Liver (tissue), 9 donors: ENCODE measurements around the gene NDUFB2. TPM values are rescaled to one million over a fixed set of nuclear protein-coding genes. Genes with fewer than 3 reads are reported as not detected.

ENCODE experiments used
- DNase-seq: peaks from one replicate; pipeline ENCODE4 v3.0.0-alpha.2; 2017; ENCODE audit warnings: low spot score
- H3K27ac ChIP-seq, 2 donors: one replicate each; pipeline ENCODE4 v1.7.0; 2013; ENCODE audit warnings: inconsistent platforms in 2 of 2, low read length in 2 of 2, control low read depth in 1 of 2, low read depth in 1 of 2, mild to moderate bottlenecking in 1 of 2
- H3K27me3 ChIP-seq, 4 donors: one replicate each; pipeline versions ENCODE4 v1.6.1 to v1.7.0; 2013; ENCODE audit warnings: low read length in 3 of 4, inconsistent platforms in 1 of 4, mild to moderate bottlenecking in 1 of 4, moderate library complexity in 1 of 4; ENCODE audit not compliant: control insufficient read depth in 4 of 4, insufficient read depth in 4 of 4
- H3K36me3 ChIP-seq, 4 donors: one replicate each; pipeline versions ENCODE4 v1.6.1 to v1.7.0; 2013; ENCODE audit warnings: low read length in 3 of 4, mild to moderate bottlenecking in 3 of 4, low read depth in 1 of 4, moderate library complexity in 1 of 4; ENCODE audit not compliant: control insufficient read depth in 4 of 4, insufficient read depth in 3 of 4
- H3K4me1 ChIP-seq, 4 donors: one replicate each; pipeline versions ENCODE4 v1.6.1 to v1.7.0; 2013; ENCODE audit warnings: low read length in 3 of 4, mild to moderate bottlenecking in 3 of 4, moderate library complexity in 1 of 4; ENCODE audit not compliant: control insufficient read depth in 4 of 4, insufficient read depth in 4 of 4
- H3K4me3 ChIP-seq, 3 donors: one replicate each; pipeline versions ENCODE4 v1.6.1 to v1.7.0; 2013; ENCODE audit warnings: low read length in 3 of 3, control low read depth in 1 of 3, low read depth in 1 of 3, mild to moderate bottlenecking in 1 of 3
- H3K9ac ChIP-seq, 2 donors: one replicate each; pipeline ENCODE4 v1.7.0; 2013; ENCODE audit warnings: low read length in 2 of 2, mild to moderate bottlenecking in 2 of 2, moderate library complexity in 2 of 2, control low read depth in 1 of 2, low read depth in 1 of 2
- H3K9me3 ChIP-seq, 4 donors: one replicate each; pipeline versions ENCODE4 v1.6.1 to v1.7.0; 2013; ENCODE audit warnings: low read length in 3 of 4; ENCODE audit not compliant: control insufficient read depth in 4 of 4
- FOXA1 ChIP-seq: IDR thresholded peaks from 2 replicates; pipeline ENCODE4 v1.6.1; 2016; ENCODE audit warnings: antibody characterized with exemption
- FOXA2 ChIP-seq: IDR thresholded peaks from 2 replicates; pipeline ENCODE4 v1.6.1; 2016; ENCODE audit warnings: antibody characterized with exemption
- GABPA ChIP-seq, 2 donors: IDR thresholded peaks in 1 of 2; conservative IDR thresholded peaks in 1 of 2; 2 replicates each; pipeline ENCODE4 v1.6.1; 2016; ENCODE audit warnings: antibody characterized with exemption in 2 of 2, mild to moderate bottlenecking in 1 of 2, moderate library complexity in 1 of 2
- HNF4A ChIP-seq, 2 donors: conservative IDR thresholded peaks; 2 replicates each; pipeline ENCODE4 v1.6.1; 2016; ENCODE audit warnings: antibody characterized with exemption in 2 of 2, mild to moderate bottlenecking in 2 of 2
- HNF4G ChIP-seq: IDR thresholded peaks from 2 replicates; pipeline ENCODE4 v1.6.1; 2016; ENCODE audit warnings: antibody characterized with exemption
- JUND ChIP-seq, 2 donors: IDR thresholded peaks; 2 replicates each; pipeline ENCODE4 v1.6.1; 2016; ENCODE audit warnings: antibody characterized with exemption in 2 of 2
- NR2F2 ChIP-seq: IDR thresholded peaks from 2 replicates; pipeline ENCODE4 v1.6.1; 2016; ENCODE audit warnings: antibody characterized with exemption
- RAD21 ChIP-seq, 2 donors: IDR thresholded peaks; 2 replicates each; pipeline ENCODE4 v1.6.1; 2016; ENCODE audit warnings: antibody characterized with exemption in 2 of 2, mild to moderate bottlenecking in 2 of 2
- RXRA ChIP-seq, 2 donors: IDR thresholded peaks; 2 replicates each; pipeline ENCODE4 v1.6.1; 2017 to 2018; ENCODE audit warnings: antibody characterized with exemption in 2 of 2, mild to moderate bottlenecking in 1 of 2
- SP1 ChIP-seq: IDR thresholded peaks from 2 replicates; pipeline ENCODE4 v1.6.1; 2018; ENCODE audit warnings: antibody characterized with exemption, mild to moderate bottlenecking
- YY1 ChIP-seq: IDR thresholded peaks from 2 replicates; pipeline ENCODE4 v1.6.1; 2016; ENCODE audit warnings: antibody characterized with exemption, mild to moderate bottlenecking
- WGBS: extraction: QIAGEN DNeasy Blood & Tissue Kit; methylation state at CpG from one replicate; pipeline ENCODE4 v1.1.7; 2013; 5-methylcytosine and 5-hydroxymethylcytosine counted together
- polyA plus RNA-seq, 2 donors: library from polyadenylated mRNA; stranded (reverse) in 1 of 2; unstranded in 1 of 2; fragments of 200-250 nt in 1 of 2; fragments of >200 nt in 1 of 2; fragmentation: Nextera tagmentation in 1 of 2; extraction: Ambion mirVana in 1 of 2; gene quantifications; one replicate each; pipeline versions ENCODE4 v1.2.1 to v1.2.3, GENCODE V29; 2013 to 2015
- total RNA-seq, 2 donors: library from RNA; depleted of rRNA; stranded (reverse); fragments of >200 nt; gene quantifications; one replicate each; pipeline ENCODE4 v1.2.3, GENCODE V29; 2014
- TF ChIP-seq, protein P1 (sequence below): fragments of 150-350 bp; IDR thresholded peaks from 2 replicates; pipeline ENCODE4 v1.5.1; 2017; ENCODE audit warnings: improper control_type of control experiment, low read depth, low read length; ENCODE audit not compliant: missing input control
- TF ChIP-seq, protein P2 (sequence below): IDR thresholded peaks from 2 replicates; pipeline ENCODE4 v1.6.1; 2016; ENCODE audit warnings: antibody characterized with exemption
- TF ChIP-seq, protein P3 (sequence below): IDR thresholded peaks from 2 replicates; pipeline ENCODE4 v1.6.1; 2016; ENCODE audit warnings: antibody characterized with exemption, mild to moderate bottlenecking
- TF ChIP-seq, protein P4 (sequence below): IDR thresholded peaks from 2 replicates; pipeline ENCODE4 v1.6.1; 2016; ENCODE audit warnings: antibody characterized with exemption
- donor health status: healthy.
- donor health status: healthy.
- donor health status: healthy.
- donor health status: healthy.
- donor health status: healthy.

The NDUFB2 gene
- total and polyA plus RNA-seq, 4 donors = 60.4 to 435 (median 150) TPM

DNA sequence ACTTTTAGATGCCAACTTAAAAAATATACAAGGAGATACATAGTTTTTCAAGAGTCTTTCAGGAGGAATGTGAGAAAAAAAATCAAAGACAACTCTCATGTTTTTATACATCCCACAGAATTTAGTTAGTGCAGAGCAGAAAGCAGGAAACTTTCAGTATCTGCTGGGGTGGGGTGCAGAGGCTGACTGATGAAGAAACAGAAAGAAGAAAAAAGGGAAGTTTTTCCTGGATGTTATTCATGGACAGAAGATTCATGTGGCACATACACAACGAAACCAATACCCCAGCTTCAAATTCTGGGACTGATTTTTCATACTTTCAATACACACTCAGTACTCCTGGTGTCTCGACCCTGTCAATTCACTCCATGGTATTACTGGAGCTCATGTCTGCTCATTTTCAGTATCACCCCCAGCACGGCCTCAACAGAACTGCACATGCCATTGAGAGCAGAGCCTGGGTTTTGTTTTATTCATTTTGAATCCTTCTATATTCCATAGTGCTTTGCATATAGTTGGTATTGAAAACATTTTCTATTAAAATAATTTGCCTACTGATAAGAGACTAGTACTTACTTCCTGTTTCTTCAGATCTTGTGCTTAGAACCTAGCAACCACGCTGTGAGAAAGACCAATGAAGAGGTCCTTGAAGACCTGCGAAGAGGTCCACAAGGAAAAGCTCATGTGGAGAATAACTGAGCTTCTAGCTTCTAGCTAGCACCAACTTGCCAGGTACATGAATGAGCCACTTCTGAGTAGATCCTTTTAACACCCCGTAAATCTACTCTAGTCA lies 49.0 kb downstream of the NDUFB2 start:
- no peaks in the 10 kb centered on the region for H3K9me3 ChIP-seq
- no peak overlapping the region for H3K4me3 ChIP-seq
- no peak overlapping the region for H3K27ac ChIP-seq
- WGBS = 91% methylated on average over 6 of the region's 6 CpGs
- DNase-seq = no peak
- H3K4me1 ChIP-seq = peaks cover 0 to 4% (median 0%) of the 10 kb centered on the region in 4 donors
- H3K27me3 ChIP-seq = no peaks in the 10 kb centered on the region
- no peak overlapping the region for H3K9ac ChIP-seq
- TF ChIP-seq, protein P1, sequence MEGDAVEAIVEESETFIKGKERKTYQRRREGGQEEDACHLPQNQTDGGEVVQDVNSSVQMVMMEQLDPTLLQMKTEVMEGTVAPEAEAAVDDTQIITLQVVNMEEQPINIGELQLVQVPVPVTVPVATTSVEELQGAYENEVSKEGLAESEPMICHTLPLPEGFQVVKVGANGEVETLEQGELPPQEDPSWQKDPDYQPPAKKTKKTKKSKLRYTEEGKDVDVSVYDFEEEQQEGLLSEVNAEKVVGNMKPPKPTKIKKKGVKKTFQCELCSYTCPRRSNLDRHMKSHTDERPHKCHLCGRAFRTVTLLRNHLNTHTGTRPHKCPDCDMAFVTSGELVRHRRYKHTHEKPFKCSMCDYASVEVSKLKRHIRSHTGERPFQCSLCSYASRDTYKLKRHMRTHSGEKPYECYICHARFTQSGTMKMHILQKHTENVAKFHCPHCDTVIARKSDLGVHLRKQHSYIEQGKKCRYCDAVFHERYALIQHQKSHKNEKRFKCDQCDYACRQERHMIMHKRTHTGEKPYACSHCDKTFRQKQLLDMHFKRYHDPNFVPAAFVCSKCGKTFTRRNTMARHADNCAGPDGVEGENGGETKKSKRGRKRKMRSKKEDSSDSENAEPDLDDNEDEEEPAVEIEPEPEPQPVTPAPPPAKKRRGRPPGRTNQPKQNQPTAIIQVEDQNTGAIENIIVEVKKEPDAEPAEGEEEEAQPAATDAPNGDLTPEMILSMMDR = no peak
- no peak for TF ChIP-seq SP1
- TF ChIP-seq HNF4G = no peak
- TF ChIP-seq, protein P2, sequence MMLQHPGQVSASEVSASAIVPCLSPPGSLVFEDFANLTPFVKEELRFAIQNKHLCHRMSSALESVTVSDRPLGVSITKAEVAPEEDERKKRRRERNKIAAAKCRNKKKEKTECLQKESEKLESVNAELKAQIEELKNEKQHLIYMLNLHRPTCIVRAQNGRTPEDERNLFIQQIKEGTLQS = no peak
- TF ChIP-seq YY1 = no peak
- no peak for TF ChIP-seq GABPA (IDR thresholded peaks at IDR 0.05 in 1 of 2, conservative IDR thresholded peaks at IDR 0.05 in 1 of 2)
- no peak for TF ChIP-seq HNF4A (conservative IDR thresholded peaks at IDR 0.05)
- peaks cover 0 to 3% (median 2%) of the 10 kb centered on the region in 4 donors for H3K36me3 ChIP-seq

DNA sequence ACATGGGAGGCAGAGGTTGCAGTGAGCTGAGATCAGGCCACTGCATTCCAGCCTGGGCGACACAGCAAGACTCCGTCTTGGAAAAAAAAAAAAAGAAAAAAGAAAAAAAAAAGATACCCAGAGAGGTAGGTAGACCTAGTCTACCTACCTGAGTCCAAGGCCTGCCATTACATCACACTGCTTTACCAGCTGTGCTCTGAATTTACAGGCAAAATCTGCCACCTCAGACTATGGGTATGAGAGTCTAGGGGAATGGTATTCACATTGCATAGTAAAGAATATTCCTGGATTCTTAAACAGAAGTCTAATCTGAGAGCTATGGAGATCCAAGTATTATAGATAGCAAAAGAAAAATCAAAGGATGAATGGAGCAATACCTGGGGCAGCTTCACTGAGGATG lies 50.2 kb downstream of the NDUFB2 start:
- Histone ChIP-seq H3K4me1 (peaks cover 0 to 4% (median 0%) of the 10 kb centered on the region in 4 donors), H3K27ac (no peak overlapping the region), H3K36me3 (peaks cover 0 to 5% (median 2%) of the 10 kb centered on the region in 4 donors), H3K27me3 (no peaks in the 10 kb centered on the region), H3K9ac (no peak overlapping the region), H3K4me3 (no peak overlapping the region), H3K9me3 (no peaks in the 10 kb centered on the region)
- no peak for DNase-seq
- 98% methylated on average over 2 of the region's 2 CpGs for WGBS
- TF ChIP-seq NR2F2 (no peak), GABPA (IDR thresholded peaks at IDR 0.05 in 1 of 2, conservative IDR thresholded peaks at IDR 0.05 in 1 of 2) (no peak), RXRA (IDR thresholded peaks at IDR 0.05) (no peak), YY1 (no peak), RAD21 (IDR thresholded peaks at IDR 0.05) (no peak), SP1 (no peak), HNF4A (conservative IDR thresholded peaks at IDR 0.05) (no peak), FOXA1 (no peak), FOXA2 (no peak), JUND (IDR thresholded peaks at IDR 0.05) (no peak)
- TF ChIP-seq, protein P3, sequence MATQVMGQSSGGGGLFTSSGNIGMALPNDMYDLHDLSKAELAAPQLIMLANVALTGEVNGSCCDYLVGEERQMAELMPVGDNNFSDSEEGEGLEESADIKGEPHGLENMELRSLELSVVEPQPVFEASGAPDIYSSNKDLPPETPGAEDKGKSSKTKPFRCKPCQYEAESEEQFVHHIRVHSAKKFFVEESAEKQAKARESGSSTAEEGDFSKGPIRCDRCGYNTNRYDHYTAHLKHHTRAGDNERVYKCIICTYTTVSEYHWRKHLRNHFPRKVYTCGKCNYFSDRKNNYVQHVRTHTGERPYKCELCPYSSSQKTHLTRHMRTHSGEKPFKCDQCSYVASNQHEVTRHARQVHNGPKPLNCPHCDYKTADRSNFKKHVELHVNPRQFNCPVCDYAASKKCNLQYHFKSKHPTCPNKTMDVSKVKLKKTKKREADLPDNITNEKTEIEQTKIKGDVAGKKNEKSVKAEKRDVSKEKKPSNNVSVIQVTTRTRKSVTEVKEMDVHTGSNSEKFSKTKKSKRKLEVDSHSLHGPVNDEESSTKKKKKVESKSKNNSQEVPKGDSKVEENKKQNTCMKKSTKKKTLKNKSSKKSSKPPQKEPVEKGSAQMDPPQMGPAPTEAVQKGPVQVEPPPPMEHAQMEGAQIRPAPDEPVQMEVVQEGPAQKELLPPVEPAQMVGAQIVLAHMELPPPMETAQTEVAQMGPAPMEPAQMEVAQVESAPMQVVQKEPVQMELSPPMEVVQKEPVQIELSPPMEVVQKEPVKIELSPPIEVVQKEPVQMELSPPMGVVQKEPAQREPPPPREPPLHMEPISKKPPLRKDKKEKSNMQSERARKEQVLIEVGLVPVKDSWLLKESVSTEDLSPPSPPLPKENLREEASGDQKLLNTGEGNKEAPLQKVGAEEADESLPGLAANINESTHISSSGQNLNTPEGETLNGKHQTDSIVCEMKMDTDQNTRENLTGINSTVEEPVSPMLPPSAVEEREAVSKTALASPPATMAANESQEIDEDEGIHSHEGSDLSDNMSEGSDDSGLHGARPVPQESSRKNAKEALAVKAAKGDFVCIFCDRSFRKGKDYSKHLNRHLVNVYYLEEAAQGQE = no peak
- TF ChIP-seq, protein P2 = no peak
- TF ChIP-seq, protein P4, sequence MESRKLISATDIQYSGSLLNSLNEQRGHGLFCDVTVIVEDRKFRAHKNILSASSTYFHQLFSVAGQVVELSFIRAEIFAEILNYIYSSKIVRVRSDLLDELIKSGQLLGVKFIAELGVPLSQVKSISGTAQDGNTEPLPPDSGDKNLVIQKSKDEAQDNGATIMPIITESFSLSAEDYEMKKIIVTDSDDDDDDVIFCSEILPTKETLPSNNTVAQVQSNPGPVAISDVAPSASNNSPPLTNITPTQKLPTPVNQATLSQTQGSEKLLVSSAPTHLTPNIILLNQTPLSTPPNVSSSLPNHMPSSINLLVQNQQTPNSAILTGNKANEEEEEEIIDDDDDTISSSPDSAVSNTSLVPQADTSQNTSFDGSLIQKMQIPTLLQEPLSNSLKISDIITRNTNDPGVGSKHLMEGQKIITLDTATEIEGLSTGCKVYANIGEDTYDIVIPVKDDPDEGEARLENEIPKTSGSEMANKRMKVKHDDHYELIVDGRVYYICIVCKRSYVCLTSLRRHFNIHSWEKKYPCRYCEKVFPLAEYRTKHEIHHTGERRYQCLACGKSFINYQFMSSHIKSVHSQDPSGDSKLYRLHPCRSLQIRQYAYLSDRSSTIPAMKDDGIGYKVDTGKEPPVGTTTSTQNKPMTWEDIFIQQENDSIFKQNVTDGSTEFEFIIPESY = no peak
